ENCODE results near the gene SDSL. TPM values are rescaled to one million over a fixed set of nuclear protein-coding genes. Genes with fewer than 3 reads are reported as not detected.

The SDSL gene
- total RNA-seq, 1 experiment from 2014 or later, result 0.46 TPM

GRCh38 chr12:113428482-113428881 lies 6.3 kb downstream of the SDSL start:
- Histone ChIP-seq H4K8ac (replicated peaks; ENCODE audit: insufficient read length, low read depth, low read length) (no peak overlapping the region), H3K4ac (ENCODE audit: low read depth, low read length) (no peak overlapping the region), H3K14ac (ENCODE audit: insufficient read depth, low read length) (no peak overlapping the region), H2BK120ac (ENCODE audit: low read depth, low read length, poor library complexity, severe bottlenecking) (no peak overlapping the region), H4K5ac (ENCODE audit: insufficient read length, low read depth, low read length) (no peak overlapping the region), H2BK20ac (ENCODE audit: low read depth, low read length, poor library complexity, severe bottlenecking) (no peak overlapping the region), H4K91ac (ENCODE audit: insufficient read length, low read depth, low read length) (no peak overlapping the region), H3K18ac (ENCODE audit: insufficient read length, low read depth, low read length) (no peak overlapping the region), H2BK5ac (ENCODE audit: insufficient read length, low read length) (no peak overlapping the region), H3K9me3 (ENCODE audit: control insufficient read depth, low read depth, low read length) (no peaks in the 10 kb centered on the region), H3K4me2 (ENCODE audit: insufficient read depth, insufficient read length, low read length) (no peak overlapping the region), H2AFZ (ENCODE audit: low read length) (no peak overlapping the region), H3K9ac (ENCODE audit: extremely low read depth, insufficient read length, low read length) (no peak overlapping the region), H3K4me1 (ENCODE audit: insufficient read depth, low read length) (no peaks in the 10 kb centered on the region), H4K20me1 (ENCODE audit: control insufficient read depth, insufficient read depth, insufficient read length) (no peaks in the 10 kb centered on the region), H3T11ph (ENCODE audit: low read length) (no peak overlapping the region), H2AK5ac (ENCODE audit: insufficient read length, low read length) (no peak overlapping the region), H3K79me1 (ENCODE audit: insufficient read depth, low read depth, low read length, poor library complexity, severe bottlenecking) (no peaks in the 10 kb centered on the region), H3K79me2 (ENCODE audit: insufficient read depth, low read length) (no peaks in the 10 kb centered on the region), H3K23me2 (ENCODE audit: insufficient read length, low read depth, low read length, poor library complexity, severe bottlenecking) (no peaks in the 10 kb centered on the region), H2BK12ac (ENCODE audit: insufficient read length, low read depth, low read length) (no peak overlapping the region), H3K23ac (ENCODE audit: insufficient read length, low read depth, low read length) (no peak overlapping the region), H3K27ac (ENCODE audit: insufficient read length, low read depth, low read length) (no peak overlapping the region), H3K56ac (ENCODE audit: insufficient read length, low read depth, low read length) (no peak overlapping the region), H3K27me3 (ENCODE audit: insufficient read depth, low read length) (no peaks in the 10 kb centered on the region), H2BK15ac (ENCODE audit: low read depth, low read length) (no peak overlapping the region)
- no CpG with 5 or more reads among the region's 1 CpG for WGBS (ENCODE audit: extremely low coverage, insufficient read length, low lambda C conversion rate)
- Mint-ChIP-seq H3K9me3 (peaks cover 0 to 4% of the 10 kb centered on the region in 2 experiments; a peak in 3 of 5 replicates), H3K4me1 (peaks cover 12 to 21% of the 10 kb centered on the region in 2 experiments), H3K4me3 (no peak overlapping the region), H3K36me3 (ENCODE audit: insufficient read depth in 1 of 3, low read depth in 3 of 3) (peaks cover 0 to 4% (median 0%) of the 10 kb centered on the region in 3 experiments; a peak in 1 of 7 replicates), H3K27ac (no peak overlapping the region), H3K27me3 (ENCODE audit: low read depth) (peaks cover 21% of the 10 kb centered on the region)
- TF ChIP-seq, protein P1, sequence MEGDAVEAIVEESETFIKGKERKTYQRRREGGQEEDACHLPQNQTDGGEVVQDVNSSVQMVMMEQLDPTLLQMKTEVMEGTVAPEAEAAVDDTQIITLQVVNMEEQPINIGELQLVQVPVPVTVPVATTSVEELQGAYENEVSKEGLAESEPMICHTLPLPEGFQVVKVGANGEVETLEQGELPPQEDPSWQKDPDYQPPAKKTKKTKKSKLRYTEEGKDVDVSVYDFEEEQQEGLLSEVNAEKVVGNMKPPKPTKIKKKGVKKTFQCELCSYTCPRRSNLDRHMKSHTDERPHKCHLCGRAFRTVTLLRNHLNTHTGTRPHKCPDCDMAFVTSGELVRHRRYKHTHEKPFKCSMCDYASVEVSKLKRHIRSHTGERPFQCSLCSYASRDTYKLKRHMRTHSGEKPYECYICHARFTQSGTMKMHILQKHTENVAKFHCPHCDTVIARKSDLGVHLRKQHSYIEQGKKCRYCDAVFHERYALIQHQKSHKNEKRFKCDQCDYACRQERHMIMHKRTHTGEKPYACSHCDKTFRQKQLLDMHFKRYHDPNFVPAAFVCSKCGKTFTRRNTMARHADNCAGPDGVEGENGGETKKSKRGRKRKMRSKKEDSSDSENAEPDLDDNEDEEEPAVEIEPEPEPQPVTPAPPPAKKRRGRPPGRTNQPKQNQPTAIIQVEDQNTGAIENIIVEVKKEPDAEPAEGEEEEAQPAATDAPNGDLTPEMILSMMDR (conservative IDR thresholded peaks at IDR 0.05), result no peak
- DNase-seq, result no peak
